Measurements from ENCODE around the gene PLA2G4F. TPM values are rescaled to one million over a fixed set of nuclear protein-coding genes. Genes with fewer than 3 reads are reported as not detected.

Gene PLA2G4F
- total RNA-seq, 1 donor from 2014 or later: not detected

GRCh38 chr15:42128476-42128875 lies 28.0 kb downstream of the PLA2G4F start:
- Mint-ChIP-seq H3K4me1 (no peaks in the 10 kb centered on the region), H3K36me3 (ENCODE audit: low read depth) (no peaks in the 10 kb centered on the region), H3K27ac (no peak overlapping the region), H3K9me3 (no peaks in the 10 kb centered on the region), H3K27me3 (peaks cover 21% of the 10 kb centered on the region), H3K4me3 (no peak overlapping the region)
- TF ChIP-seq CTCF (IDR thresholded peaks at IDR 0.05): no peak
- ChIA-PET CTCF (interaction anchor here (1.3 kb wide), 1 partner anchor 11 kb away, joined by 4 read pairs; no protein-coding TSS in a partner anchor), POLR2A (no interaction called here)
- DNase-seq (no peak), ATAC-seq (ENCODE audit: low read depth) (no peak)
- intact Hi-C loops (cut with micrococcal nuclease): no loop called here

DNA sequence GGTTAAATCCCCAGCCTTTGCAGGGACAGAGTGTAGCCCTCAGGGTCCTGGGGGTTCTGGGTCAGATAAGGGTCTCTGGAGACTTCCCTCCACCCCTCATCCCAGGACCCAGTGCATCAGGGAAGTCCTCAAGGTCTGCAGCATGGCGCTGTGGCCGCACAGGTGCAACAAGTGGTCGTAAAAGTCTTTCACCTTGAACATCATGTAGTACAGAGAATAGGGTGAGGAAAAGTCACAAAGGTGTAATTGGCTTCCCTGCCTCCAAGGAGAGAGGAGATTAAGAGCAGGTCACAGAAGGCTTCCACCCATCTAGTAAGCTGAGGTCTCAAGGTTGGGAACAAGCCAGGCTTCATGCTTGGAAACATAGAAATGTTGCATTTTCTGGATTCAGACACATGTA lies 32.9 kb downstream of the PLA2G4F start:
- DNase-seq (no peak), ATAC-seq (ENCODE audit: low read depth) (no peak)
- TF ChIP-seq CTCF (IDR thresholded peaks at IDR 0.05): no peak
- no peak overlapping the region for H3K4me3 Mint-ChIP-seq
- H3K4me1 Mint-ChIP-seq: no peaks in the 10 kb centered on the region
- H3K9me3 Mint-ChIP-seq: no peaks in the 10 kb centered on the region
- CTCF ChIA-PET: no interaction called here
- no peak overlapping the region for H3K27ac Mint-ChIP-seq
- H3K36me3 Mint-ChIP-seq (ENCODE audit: low read depth): no peaks in the 10 kb centered on the region
- POLR2A ChIA-PET: no interaction called here
- intact Hi-C loops (cut with micrococcal nuclease): no loop called here
- H3K27me3 Mint-ChIP-seq: peaks cover 13% of the 10 kb centered on the region

GRCh38 chr15:42121682-42122081 lies 34.8 kb downstream of the PLA2G4F start:
- Mint-ChIP-seq H3K36me3 (ENCODE audit: low read depth) (no peaks in the 10 kb centered on the region), H3K4me3 (no peak overlapping the region), H3K27ac (no peak overlapping the region), H3K9me3 (no peaks in the 10 kb centered on the region), H3K27me3 (no peaks in the 10 kb centered on the region), H3K4me1 (no peaks in the 10 kb centered on the region)
- ChIA-PET CTCF (no interaction called here), POLR2A (no interaction called here)
- intact Hi-C loops (cut with micrococcal nuclease): no loop called here
- ATAC-seq (ENCODE audit: low read depth): no peak
- DNase-seq: no peak
- no peak for TF ChIP-seq CTCF (IDR thresholded peaks at IDR 0.05)

DNA sequence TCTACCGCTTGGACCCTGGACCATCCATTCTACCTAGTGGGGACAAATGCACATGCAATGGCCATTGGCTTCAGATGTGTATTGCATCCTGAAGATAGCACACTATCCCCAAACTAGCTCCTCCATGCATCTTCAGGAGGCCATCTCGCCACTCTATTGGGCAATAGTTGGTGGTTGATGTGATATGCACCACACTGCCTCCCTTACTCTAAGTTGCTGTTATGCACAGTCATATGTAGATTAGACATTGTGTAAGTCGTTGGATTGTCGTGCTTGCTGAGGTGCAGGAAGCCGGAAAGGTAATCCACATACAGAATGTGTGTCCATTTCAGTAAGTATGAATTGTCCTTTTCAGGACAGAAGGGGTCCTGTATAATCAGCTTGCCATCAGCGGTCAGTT lies 35.4 kb downstream of the PLA2G4F start:
- Mint-ChIP-seq H3K27ac (no peak overlapping the region), H3K36me3 (ENCODE audit: low read depth) (no peaks in the 10 kb centered on the region), H3K4me1 (no peaks in the 10 kb centered on the region), H3K4me3 (no peak overlapping the region), H3K9me3 (no peaks in the 10 kb centered on the region), H3K27me3 (peaks cover 2% of the 10 kb centered on the region)
- ATAC-seq (ENCODE audit: low read depth): no peak
- ChIA-PET CTCF (no interaction called here), POLR2A (no interaction called here)
- intact Hi-C loops (cut with micrococcal nuclease): no loop called here
- no peak for TF ChIP-seq CTCF (IDR thresholded peaks at IDR 0.05)
- no peak for DNase-seq

- no peak for DNase-seq
- H3K27ac Mint-ChIP-seq: no peak overlapping the region
- no peak for ATAC-seq (ENCODE audit: low read depth)
- no peaks in the 10 kb centered on the region for H3K36me3 Mint-ChIP-seq (ENCODE audit: low read depth)
- ChIA-PET POLR2A (no interaction called here), CTCF (no interaction called here)
- intact Hi-C loops (cut with micrococcal nuclease): no loop called here
- no peak overlapping the region for H3K4me3 Mint-ChIP-seq
- H3K4me1 Mint-ChIP-seq: no peaks in the 10 kb centered on the region
- no peaks in the 10 kb centered on the region for H3K9me3 Mint-ChIP-seq
- H3K27me3 Mint-ChIP-seq: peaks cover 2% of the 10 kb centered on the region
- TF ChIP-seq CTCF (IDR thresholded peaks at IDR 0.05): no peak
These were observed 36.2 kb downstream of the PLA2G4F start for GRCh38 chr15:42120285-42120684.

All from activated B cell treated with CpG ODN at 0.5 μM for 24 hours (primary cell).